Endodermal cell (in vitro differentiated cells): Measurements from ENCODE around the gene SMCO4. TPM values are rescaled to one million over a fixed set of nuclear protein-coding genes. Genes with fewer than 3 reads are reported as not detected.

Experiments
- DNase-seq: peaks from one replicate; pipeline ENCODE4 v3.0.0-alpha.2; 2017
- H3K27ac ChIP-seq: 2 replicates; pipeline ENCODE4 v1.5.1; 2013; ENCODE audit warnings: mild to moderate bottlenecking, low read depth, low read length, moderate library complexity
- H3K27me3 ChIP-seq: 2 replicates; pipeline ENCODE4 v1.6.1; 2013; ENCODE audit warnings: mild to moderate bottlenecking, low read length, moderate library complexity; ENCODE audit not compliant: insufficient read depth, control insufficient read depth, poor library complexity, severe bottlenecking
- H3K36me3 ChIP-seq: 2 replicates; pipeline ENCODE4 v1.7.0; 2013; ENCODE audit warnings: mild to moderate bottlenecking, low read length, moderate library complexity; ENCODE audit not compliant: control insufficient read depth, insufficient read depth
- H3K4me1 ChIP-seq: one replicate; pipeline ENCODE4 v1.7.0; 2013; ENCODE audit warnings: low read length; ENCODE audit not compliant: control insufficient read depth, insufficient read depth
- H3K4me3 ChIP-seq: 2 replicates; pipeline ENCODE4 v1.5.1; 2013; ENCODE audit warnings: mild to moderate bottlenecking, low read length, moderate library complexity
- H3K9ac ChIP-seq: 2 replicates; pipeline ENCODE4 v1.6.1; 2013; ENCODE audit warnings: mild to moderate bottlenecking, low read length, moderate library complexity; ENCODE audit not compliant: poor library complexity, severe bottlenecking; ENCODE audit errors: extremely low read depth
- H3K9me3 ChIP-seq: 2 replicates; pipeline ENCODE4 v1.6.1; 2013; ENCODE audit warnings: mild to moderate bottlenecking, low read length, moderate library complexity; ENCODE audit not compliant: control insufficient read depth
- H3K27ac Mint-ChIP-seq: 2 replicates; pipeline ENCODE4 v1.8.0; 2020; ENCODE audit warnings: mixed read lengths
- H3K27me3 Mint-ChIP-seq: 2 replicates; pipeline ENCODE4 v1.8.0; 2021; ENCODE audit warnings: mild to moderate bottlenecking, mixed read lengths; ENCODE audit not compliant: insufficient read depth
- H3K36me3 Mint-ChIP-seq: 2 replicates; pipeline ENCODE4 v1.8.0; 2020; ENCODE audit warnings: low read depth, mixed read lengths
- H3K4me1 Mint-ChIP-seq: 2 replicates; pipeline ENCODE4 v1.8.0; 2020; ENCODE audit warnings: mixed read lengths
- H3K4me3 Mint-ChIP-seq: 2 replicates; pipeline ENCODE4 v1.8.0; 2020; ENCODE audit warnings: mild to moderate bottlenecking, moderate library complexity, mixed read lengths
- H3K9me3 Mint-ChIP-seq: 2 replicates; pipeline ENCODE4 v1.8.0; 2020; ENCODE audit warnings: mild to moderate bottlenecking, mixed read lengths
- CTCF ChIP-seq: fragments of 200-600 bp; sonication (generic); conservative IDR thresholded peaks from 2 replicates; pipeline ENCODE4 v1.5.0; 2021; ENCODE audit warnings: antibody characterized with exemption, mild to moderate bottlenecking
- WGBS, 2 experiments: methylation state at CpG; one replicate each; pipeline versions ENCODE4 v1.1.5 to v1.1.7; 2013; ENCODE audit warnings: missing lambda C conversion rate in 2 of 2, mixed read lengths in 1 of 2; ENCODE audit not compliant: insufficient coverage in 1 of 2, insufficient read length in 1 of 2; 5-methylcytosine and 5-hydroxymethylcytosine counted together
- total RNA-seq, 2 donors: library from RNA; stranded (reverse); fragmentation: NEBNext Ultra II Directional in 1 of 2; extraction: Animal tissue kit (Norgen Biotek cat#: 25700) in 1 of 2; gene quantifications; 2 replicates in 1 of 2; 3 replicates in 1 of 2; pipeline ENCODE4 v1.2.1, GENCODE V29; 2021

The SMCO4 gene
- total RNA-seq, 2 donors from 2014 or later, result 27.3 to 47.7 TPM

GRCh38 chr11:93518081-93518480 lies 25.1 kb downstream of the SMCO4 start:
- no peak for TF ChIP-seq CTCF
- Mint-ChIP-seq H3K27me3 (no peaks in the 10 kb centered on the region), H3K4me3 (no peak overlapping the region), H3K4me1 (peaks cover 14% of the 10 kb centered on the region), H3K9me3 (no peaks in the 10 kb centered on the region), H3K36me3 (no peaks in the 10 kb centered on the region), H3K27ac (no peak overlapping the region)
- no peak for DNase-seq
- 93 to 95% methylated on average over 2 to 3 of the region's 3 CpGs for WGBS, 2 experiments
- Histone ChIP-seq H3K9ac (no peak overlapping the region), H3K9me3 (no peaks in the 10 kb centered on the region), H3K36me3 (no peaks in the 10 kb centered on the region), H3K4me3 (no peak overlapping the region), H3K4me1 (no peaks in the 10 kb centered on the region), H3K27ac (no peak overlapping the region), H3K27me3 (no peaks in the 10 kb centered on the region)

GRCh38 chr11:93517611-93518010 lies 25.6 kb downstream of the SMCO4 start:
- Mint-ChIP-seq H3K36me3 (no peaks in the 10 kb centered on the region), H3K4me1 (peaks cover 14% of the 10 kb centered on the region)

GRCh38 chr11:93517041-93517440 lies 26.1 kb downstream of the SMCO4 start:
- Mint-ChIP-seq H3K36me3 (no peaks in the 10 kb centered on the region), H3K4me1 (peaks cover 12% of the 10 kb centered on the region), H3K9me3 (no peaks in the 10 kb centered on the region), H3K27me3 (no peaks in the 10 kb centered on the region), H3K4me3 (no peak overlapping the region), H3K27ac (no peak overlapping the region)
- TF ChIP-seq CTCF, result no peak
- no peak for DNase-seq
- Histone ChIP-seq H3K27ac (no peak overlapping the region), H3K36me3 (no peaks in the 10 kb centered on the region), H3K9ac (no peak overlapping the region), H3K4me1 (no peaks in the 10 kb centered on the region), H3K27me3 (no peaks in the 10 kb centered on the region), H3K9me3 (no peaks in the 10 kb centered on the region), H3K4me3 (no peak overlapping the region)
- 73 to 93% methylated on average over 2 to 4 of the region's 4 CpGs for WGBS, 2 experiments

More at GRCh38 chr11:93517611-93518010, 25.6 kb downstream of the SMCO4 start:
- Histone ChIP-seq H3K9ac (no peak overlapping the region), H3K27me3 (no peaks in the 10 kb centered on the region), H3K4me1 (no peaks in the 10 kb centered on the region), H3K36me3 (no peaks in the 10 kb centered on the region), H3K9me3 (no peaks in the 10 kb centered on the region), H3K27ac (no peak overlapping the region), H3K4me3 (no peak overlapping the region)
- Mint-ChIP-seq H3K9me3 (no peaks in the 10 kb centered on the region), H3K27ac (no peak overlapping the region), H3K4me3 (no peak overlapping the region), H3K27me3 (no peaks in the 10 kb centered on the region)
- WGBS, 2 experiments, result 93 to 100% methylated on average over 1 to 4 of the region's 4 CpGs
- no peak for TF ChIP-seq CTCF
- DNase-seq, result no peak
